Subcutaneous adipose tissue (tissue), 4 donors: ENCODE measurements around the gene CLIP4. TPM values are rescaled to one million over a fixed set of nuclear protein-coding genes. Genes with fewer than 3 reads are reported as not detected.

Experiments
- CTCF ChIP-seq: fragments of 450-650 bp; IDR thresholded peaks from one replicate; pipeline ENCODE4 v1.5.1; 2016; ENCODE audit warnings: low read depth, mild to moderate bottlenecking, control low read depth, antibody characterized with exemption, moderate library complexity
- total RNA-seq, 4 donors: library from RNA; depleted of rRNA; stranded (reverse); fragments of >200 nt; gene quantifications; one replicate each; pipeline ENCODE4 v1.1.0, GENCODE V29; 2016

Gene CLIP4
- total RNA-seq, 4 donors from 2014 or later: 59.3 to 103 (median 96.6) TPM

- no peak for TF ChIP-seq CTCF
Measured at GRCh38 chr2:29105375-29105774, 9.8 kb upstream of the CLIP4 start.

- no peak for TF ChIP-seq CTCF
Measured at GRCh38 chr2:29106256-29106655, 9.0 kb upstream of the CLIP4 start.

- TF ChIP-seq CTCF: no peak
Measured at GRCh38 chr2:29106980-29107388, 8.2 kb upstream of the CLIP4 start.

GRCh38 chr2:29108225-29108624 is 7.0 kb upstream of the CLIP4 start:
- no peak for TF ChIP-seq CTCF

GRCh38 chr2:29109246-29109645 is 6.0 kb upstream of the CLIP4 start:
- TF ChIP-seq CTCF: no peak

- TF ChIP-seq CTCF: no peak
Measured at GRCh38 chr2:29110916-29111535, 4.2 kb upstream of the CLIP4 start.

- no peak for TF ChIP-seq CTCF
Measured at GRCh38 chr2:29112379-29112778, 2.8 kb upstream of the CLIP4 start.
